Forelimb muscle (tissue), 1 donor: Measurements from ENCODE around the gene DIS3L2. TPM values are rescaled to one million over a fixed set of nuclear protein-coding genes. Genes with fewer than 3 reads are reported as not detected.

Source experiments
- DNase-seq: peaks from one replicate; pipeline ENCODE4 v3.0.0-alpha.2; 2013; ENCODE audit warnings: low read depth
- polyA plus RNA-seq: library from polyadenylated mRNA; unstranded; fragments of 120-200 nt; gene quantifications from one replicate; pipeline ENCODE4 v1.2.1, GENCODE V29; 2013; ENCODE audit not compliant: insufficient read length

DIS3L2 gene, protein sequence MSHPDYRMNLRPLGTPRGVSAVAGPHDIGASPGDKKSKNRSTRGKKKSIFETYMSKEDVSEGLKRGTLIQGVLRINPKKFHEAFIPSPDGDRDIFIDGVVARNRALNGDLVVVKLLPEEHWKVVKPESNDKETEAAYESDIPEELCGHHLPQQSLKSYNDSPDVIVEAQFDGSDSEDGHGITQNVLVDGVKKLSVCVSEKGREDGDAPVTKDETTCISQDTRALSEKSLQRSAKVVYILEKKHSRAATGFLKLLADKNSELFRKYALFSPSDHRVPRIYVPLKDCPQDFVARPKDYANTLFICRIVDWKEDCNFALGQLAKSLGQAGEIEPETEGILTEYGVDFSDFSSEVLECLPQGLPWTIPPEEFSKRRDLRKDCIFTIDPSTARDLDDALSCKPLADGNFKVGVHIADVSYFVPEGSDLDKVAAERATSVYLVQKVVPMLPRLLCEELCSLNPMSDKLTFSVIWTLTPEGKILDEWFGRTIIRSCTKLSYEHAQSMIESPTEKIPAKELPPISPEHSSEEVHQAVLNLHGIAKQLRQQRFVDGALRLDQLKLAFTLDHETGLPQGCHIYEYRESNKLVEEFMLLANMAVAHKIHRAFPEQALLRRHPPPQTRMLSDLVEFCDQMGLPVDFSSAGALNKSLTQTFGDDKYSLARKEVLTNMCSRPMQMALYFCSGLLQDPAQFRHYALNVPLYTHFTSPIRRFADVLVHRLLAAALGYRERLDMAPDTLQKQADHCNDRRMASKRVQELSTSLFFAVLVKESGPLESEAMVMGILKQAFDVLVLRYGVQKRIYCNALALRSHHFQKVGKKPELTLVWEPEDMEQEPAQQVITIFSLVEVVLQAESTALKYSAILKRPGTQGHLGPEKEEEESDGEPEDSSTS
- polyA plus RNA-seq = 21.1 TPM

DNA sequence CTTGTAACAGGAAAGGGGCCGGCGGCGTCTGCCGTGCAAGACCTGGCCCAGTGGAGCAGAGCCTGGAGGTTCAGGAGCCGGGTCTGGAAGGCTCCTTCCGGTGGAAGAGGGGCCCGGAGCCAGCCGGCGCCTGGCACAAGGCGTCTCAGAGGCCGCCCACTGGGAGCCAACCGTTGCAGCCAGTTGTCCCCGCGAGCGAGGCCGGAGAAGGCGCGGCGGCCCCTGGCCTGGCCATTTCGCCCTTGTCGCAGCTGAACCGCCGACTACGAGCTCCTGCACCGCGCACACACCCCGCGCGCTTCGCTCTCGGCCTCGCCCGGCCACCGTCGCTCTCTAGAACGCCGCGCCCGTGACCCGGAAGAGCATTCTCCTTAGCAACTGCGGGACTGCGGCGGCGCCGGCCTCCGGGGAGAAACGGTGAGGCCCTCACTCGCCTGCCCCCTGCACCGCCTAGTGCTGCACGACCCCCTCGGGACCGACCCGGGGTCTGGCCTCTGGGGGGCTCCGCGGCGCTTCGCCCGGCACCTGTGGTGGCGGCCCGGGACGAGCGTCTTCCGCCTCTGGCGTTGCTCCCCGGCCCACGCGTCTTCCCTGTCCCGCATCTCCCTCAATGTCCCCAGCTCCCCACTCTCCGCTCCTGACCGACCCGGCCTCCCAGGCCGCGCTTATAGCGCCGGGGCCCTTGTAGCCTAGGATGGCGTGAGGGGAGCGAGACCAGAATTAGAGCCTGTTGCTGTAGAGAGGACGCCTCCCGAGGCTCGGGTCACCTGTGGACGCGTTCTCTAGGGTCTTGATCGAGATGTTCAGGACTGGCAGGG, at the start of gene DIS3L2:
TSS of gene DIS3L2 (plus strand) at position 365 of the 818 bp plus-strand sequence. CDS start 53,215 bp downstream, outside the sequence.
- DNase-seq = peak; percentile 24

DNA sequence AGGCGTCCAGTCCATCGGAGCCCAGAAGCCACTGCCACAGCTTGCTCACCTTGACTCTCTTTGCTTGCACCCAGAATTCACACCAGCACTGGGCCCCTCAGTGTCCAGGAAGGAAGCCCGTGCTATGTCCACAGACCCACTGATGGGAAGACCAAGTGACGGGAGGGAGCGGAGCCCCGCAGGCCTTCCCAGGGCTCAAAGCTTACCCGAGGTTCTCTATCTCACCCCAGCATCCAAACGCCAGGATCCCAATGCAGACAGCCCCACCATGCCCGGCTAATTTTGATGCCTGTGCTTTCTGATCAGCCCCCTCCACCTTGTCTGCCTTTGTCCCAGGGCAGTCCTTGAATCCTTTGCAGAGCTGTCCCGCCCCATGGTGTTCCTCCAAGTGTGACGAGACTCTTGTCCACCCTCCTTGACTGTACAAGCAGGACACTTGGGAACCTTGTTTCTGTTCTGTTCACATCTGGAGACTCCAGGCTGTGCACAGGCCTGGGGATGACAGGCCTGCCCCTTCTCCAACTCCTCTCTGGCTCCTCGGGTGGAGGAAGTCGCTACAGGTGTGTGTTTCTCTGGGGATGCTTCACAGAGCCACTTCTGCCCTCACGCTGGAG, 47.3 kb upstream of the DIS3L2 start:
- no peak for DNase-seq

DNA sequence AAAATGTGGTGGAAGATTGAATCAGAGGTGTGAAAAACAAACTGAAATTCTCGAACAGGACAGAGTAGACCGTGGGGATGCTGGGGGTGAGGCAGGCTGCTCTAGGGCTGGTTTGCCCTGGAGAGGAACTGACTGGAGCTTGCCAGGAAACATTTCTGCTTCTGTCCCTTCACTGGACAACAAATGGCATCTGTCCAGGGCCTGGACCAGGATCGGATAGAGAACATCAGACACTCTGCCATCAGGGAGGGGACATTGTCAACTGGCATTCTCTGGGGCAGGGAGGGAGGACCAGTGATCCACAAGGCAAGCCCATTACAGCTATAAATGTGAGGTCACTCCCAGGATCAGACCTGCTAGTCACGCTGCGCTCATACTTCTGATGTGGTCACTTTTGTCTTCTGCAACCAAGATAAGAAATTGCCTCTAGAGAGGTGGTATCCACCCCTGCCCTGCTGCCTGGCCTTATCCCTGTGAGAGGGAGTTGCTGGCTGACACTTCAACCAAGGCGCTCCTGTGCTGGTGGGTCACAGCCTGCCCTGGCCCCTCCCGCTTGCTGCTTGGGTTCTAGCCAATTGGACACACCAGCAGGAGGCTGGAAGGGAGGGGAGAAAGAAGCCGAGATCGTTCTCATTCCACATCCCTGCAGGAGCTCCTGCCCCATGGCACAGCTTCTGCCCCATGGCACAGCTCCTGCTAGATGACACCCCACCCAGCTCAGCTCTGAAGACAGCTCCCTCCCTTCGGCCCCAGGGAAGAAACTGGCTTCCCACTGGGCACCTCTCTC, 44.0 kb upstream of the DIS3L2 start:
- no peak for DNase-seq

DNA sequence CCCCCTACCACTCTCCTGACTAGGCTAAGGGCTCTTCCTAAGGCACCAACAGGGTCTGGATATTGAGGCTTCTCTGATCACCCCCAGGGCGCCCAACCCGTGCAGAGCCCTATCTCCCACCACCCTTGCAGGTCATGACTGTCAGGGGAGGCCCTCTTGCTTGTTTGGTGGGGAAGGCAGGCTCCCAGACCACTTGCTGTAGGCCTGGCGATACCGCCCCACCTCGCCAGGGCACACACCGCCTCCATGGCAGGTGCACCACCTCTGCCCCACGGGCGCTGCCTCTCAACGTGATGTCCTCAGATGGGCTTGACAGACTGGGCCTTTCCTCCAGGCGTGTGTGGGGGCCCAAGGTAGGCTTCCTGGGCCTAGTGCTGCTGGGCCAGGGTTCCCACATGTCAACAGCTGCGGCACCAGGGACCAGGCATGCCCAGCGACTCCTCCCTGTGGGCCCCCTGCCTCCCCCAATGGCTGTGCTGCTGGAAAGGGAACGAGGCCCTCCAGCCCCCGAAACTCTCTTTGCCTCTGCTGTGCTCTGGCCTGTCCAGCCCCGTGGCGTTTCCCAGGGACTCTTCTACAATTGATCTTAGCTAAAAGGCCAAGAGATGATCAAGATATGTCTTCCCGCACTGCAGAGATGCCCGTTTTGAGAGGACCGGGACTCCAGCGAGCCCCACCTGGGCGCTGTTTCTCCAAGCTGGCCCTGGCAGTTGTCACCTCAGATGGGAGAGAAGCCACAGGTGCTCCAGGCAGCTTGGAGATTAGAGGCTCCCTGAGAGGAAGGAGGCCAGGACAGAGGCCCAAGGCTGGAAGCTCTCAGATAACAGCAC, 42.8 kb upstream of the DIS3L2 start:
- DNase-seq = no peak

DNA sequence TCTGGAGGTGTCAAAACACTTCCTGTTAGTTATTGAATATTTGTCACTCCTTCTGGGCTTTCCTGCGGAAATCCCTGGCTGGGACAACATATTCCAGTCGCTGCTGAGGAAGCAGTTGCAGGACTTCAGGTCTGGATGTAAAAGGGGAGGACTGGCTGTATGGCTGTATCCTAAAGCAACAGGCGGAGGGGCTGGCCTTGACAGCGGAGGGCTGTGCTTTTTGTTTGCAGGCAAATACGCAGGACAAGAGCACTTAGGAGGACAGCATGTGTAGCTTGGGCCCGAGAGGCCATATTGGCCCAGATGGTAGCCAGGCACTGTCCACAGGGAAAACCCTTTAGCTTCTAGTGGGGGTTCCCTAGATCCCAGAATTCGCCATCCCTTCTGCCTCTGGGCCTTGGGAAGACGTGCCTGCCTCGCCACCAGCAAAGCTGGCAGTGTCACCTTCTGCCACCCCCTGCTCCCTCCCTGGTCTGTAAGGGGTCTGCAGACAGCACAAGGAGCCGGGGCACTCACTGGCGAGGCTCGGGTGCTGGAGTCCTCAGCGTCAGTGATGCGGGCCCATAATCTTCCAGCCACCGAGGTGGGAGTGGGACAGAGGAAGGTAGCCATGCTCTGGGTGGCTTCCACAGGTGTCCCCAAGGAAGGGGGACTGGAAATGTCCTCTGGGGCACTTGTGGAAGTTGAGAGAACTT, 42.0 kb upstream of the DIS3L2 start:
- DNase-seq = no peak

DNA sequence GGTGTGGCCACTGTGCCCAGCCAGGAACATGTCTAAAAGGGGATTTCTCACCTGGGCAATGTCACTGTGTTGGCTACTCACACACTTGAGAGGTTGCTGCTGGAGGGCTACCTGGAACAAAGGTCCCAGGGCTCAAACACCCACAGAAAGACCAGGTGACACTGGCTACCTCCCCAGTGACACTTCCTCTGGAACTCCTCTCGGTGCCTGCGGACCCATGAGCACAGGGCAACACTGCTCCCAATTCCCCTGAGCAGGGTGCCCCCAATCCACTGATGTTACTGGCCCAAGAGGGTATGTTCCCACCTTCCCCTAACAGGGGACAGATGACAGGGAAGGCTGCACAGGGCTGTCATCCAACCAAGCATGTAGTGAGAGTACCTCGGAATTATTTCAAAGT, 41.1 kb upstream of the DIS3L2 start:
- DNase-seq = no peak

DNA sequence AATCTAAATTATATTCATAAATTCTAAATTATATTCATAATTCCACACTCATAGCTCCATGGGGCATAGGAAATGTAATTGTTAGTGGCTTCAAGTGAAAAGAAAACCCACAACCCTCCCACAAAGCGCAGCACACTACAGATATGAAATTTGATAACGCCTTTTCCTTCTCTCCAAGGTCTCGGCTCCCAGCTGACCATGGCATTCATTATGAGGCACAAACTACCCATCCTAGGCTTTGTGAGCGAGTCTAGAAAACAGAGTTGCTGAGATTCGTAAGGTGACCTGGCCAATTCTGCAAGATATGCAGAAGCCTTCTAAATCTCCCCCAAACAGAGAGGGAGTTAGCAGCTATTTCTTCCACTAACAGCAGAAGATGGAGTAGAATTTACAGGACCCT, 40.7 kb upstream of the DIS3L2 start:
- no peak for DNase-seq

DNA sequence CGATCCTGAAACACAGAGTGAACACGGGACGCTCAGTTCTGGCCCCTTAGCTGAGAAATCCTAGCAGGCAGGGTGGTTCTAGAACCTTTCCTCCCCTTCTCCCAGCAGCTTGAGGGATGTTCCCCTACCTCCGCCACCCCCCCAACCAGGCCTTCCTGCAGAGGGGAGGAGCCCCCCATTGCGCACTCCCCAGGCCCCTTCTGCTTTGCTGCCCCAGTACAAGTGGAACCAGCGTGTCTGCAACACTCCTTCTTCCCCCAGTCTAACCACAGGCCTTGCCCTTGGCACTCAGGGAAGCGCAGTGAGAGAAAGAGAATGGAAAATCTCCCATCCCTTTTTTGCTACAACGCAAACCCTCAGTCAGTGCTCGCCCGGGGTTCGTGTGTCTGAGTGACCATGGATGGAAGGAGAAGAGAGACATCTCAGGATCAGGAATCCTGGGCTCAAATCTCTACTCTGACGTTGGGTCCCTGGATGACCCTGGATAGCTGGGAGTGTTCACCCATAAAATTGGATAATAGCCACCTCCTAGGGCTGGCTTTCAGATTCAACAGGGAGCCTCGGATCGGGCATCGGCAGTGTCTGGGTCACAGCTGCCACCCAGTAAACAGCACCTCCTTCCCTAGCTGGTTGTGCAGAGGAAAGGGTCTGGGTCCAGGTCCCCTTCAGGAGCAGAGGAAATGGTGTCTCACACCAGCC, 39.1 kb upstream of the DIS3L2 start:
- no peak for DNase-seq

DNA sequence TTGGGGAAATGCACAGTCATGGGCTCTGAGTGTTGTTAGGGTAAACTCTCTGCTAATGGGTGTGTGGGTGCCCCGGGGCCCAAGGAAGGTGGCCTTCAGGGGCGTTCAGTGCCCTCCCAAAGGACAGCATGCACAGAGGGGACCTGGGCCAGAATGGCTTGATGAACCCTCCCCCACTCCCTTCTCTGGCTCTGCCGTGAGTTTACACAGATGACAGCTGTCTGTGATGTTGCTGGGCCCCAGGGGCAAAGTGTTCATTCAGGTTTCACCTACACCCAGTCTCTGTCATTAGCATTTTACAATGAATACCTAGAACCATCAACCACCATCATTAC, 38.5 kb upstream of the DIS3L2 start:
- DNase-seq = no peak

DNA sequence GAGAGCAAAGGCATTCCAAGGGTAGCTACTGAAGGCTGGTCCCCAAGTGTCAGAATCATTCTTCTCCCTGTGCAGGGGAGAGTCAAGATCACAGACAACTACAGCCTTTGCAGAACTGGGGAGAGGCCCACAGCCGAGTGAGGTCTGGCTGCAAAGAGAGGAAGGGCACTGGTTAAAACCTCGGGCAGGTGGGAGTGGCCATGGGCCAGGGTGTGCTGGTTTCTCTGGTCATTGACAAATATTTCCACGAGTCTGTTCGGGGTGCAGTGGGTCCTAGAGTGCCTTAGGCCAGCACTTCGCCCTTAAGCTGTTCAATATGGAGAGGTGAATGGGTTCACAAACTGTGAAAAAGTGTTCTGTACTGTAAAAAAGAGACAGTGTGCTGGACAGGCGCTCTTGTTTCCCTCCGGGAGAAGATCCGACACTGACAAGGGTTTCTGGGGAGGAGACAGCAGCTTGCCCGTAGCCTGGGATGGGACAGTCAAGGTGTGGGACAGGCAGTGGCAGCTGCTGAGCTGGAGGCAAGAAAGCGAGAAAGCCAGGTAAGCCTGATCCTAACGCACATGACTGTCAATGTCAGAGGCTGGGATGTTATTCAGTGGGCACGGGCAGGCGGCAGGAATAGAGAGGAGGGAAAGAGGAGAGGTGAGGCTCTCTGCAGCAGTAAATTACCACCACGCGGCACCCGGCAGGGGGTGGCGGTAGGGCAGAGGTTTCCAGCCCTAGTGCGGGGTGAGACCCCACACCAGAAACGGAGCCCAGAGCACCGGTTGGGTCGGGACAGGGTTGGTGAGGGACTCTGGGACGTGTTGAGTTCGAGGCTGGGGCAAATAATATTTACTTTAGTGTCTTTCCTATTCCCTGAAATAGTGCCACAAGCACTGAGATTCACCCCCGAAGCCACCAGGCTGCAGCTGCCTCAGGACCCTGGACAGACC, 37.3 kb upstream of the DIS3L2 start:
- no peak for DNase-seq

DNA sequence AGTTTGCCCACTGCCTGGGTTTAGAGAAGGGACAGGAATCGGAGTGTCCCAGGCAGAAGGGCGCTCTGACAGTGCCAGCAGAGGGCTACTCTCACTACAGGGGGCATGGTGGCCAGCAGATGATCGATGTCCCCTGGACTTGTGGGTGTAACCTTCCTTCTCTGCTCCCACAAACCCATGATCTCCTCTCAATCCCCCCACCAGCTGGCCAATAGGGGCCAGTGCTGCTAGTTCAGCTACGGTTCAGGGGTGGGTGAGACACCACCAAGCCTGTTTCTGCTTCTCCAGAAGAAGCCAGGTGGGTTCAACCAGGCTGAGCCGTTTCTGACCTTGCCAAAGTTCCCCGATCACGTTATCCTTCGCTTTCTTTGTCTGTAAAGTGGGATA, 36.6 kb upstream of the DIS3L2 start:
- no peak for DNase-seq

DNA sequence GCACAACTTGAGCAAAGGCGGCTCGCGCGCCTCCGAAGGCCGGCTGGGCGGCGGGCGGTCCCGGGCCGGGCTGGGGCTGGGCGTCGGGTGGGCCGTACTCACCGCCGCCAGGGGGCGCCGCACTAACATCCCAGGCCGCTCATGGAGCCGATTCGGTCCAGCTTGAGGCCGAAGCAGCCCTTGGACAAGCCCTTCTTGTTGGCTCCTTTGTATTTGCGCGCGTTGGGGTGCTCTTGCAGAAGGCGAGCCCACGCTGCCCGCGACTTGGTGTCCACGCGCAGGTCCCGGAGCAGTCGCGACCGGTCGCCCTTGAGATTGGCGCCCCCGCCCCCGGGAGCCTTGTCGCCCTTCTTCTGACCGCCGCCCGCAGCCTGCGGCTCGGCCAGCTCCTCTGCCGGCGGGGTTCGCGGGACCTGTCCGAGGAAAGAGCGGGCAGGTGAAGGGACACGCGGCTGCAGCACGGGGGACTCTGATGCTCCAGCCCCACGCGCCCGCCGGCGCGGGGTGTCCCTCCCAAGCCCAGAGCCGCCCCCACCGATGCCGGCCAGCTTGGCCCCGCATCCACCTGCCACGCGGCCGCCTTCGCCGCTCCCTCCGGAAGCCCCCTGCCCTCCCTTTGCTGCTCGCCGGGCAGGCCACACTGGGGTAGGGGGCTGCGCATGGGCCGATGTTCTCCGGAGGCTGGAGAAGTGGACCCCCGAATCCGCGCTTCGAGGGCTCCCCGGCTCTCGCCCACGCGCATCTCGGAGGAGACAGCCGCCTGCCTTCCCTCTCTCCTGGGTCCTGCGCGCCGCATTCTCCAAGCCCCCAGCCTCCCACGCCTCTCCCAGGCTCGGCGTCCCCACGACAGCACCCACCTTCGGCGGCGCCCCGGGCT, 36.0 kb upstream of the DIS3L2 start:
- no peak for DNase-seq

DNA sequence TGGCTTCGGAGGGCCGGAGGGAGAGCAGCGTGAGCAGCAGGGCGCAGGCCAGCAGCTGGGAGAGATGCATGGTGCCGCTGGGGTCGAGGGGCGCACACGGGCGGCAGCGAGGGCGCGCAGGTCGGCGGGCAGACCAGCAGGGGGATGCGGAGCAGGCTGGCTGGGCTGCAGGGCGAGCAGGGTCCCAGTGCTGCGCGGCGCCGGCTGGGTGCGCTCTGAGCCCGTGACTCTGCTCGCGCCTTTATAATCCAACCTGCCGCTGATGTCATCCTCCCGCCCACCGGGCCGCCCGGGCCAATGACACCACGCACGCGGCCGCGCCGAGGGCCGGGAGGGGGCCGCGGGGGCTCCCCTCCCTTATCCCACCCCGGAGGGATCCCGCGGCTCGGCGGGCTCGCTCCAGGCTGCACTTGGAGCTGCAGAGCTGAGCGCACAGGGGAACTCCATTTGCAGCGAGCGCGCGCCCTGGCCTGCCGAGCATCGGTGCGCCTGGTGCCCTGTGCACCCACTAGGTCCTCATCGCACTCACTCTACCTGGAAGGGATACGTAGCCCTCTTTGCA, 35.3 kb upstream of the DIS3L2 start, which contains the start of gene NPPC:
TSS of gene NPPC (minus strand) at position 217 of the 562 bp plus-strand sequence. CDS start at position 70, 147 bp downstream.
- no peak for DNase-seq

DNA sequence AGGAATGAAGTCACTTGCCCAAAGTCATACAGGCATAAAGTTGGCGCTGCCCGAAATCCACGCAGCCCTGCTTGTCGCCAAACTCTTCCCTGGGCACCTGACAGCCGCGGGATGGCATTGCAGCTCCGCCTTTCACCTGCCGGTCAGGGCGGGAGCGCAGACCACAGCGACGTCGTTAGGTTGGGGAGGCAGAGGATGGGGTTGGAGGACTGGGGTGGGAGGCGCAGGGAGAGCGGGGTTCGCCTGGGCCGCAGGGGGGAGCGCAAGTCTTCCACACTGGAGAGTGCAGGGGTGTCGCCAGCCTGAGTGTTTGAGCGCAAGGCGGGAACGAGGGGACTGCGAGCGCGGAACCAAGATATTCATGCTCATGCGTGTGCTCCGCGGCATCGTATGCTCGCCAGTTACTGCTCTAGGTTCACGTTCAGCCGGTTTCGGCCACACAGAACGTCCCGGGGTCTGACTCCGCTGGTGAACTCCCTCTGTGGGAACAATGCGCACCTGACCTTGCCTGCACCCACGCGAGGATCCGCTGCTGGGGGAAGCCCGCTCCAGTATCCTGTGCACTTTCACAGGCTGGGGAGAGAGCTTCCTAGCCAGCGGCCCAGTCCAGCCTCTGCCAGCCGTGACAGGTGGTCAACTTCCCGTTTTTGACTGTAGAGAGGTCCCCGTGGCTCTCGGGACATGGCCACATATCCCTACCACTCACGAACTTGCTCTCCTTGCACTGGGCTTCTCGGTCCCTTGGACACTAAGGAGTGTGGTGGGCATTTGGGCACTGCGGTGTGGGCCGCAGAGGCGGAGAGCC, 34.5 kb upstream of the DIS3L2 start:
- no peak for DNase-seq

DNA sequence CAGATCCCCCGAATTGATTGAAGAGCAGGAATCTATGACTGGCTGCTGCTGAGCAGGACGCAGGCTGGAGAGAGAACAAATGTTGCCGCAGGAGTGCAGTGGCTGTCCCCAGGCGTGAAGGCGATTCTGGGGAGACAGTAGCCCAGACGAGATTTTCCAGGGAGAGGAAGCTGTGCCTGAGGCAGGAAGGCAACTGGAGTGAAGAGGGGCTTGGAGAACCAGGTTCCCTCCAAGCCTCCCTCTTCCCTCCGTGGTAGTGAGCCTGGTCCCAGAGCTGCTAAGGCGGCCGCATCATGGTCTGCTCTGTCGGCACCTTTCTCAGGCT, 34.0 kb upstream of the DIS3L2 start:
- no peak for DNase-seq
